GM12878 (cell line): ENCODE measurements around the gene DIAPH1. TPM values are rescaled to one million over a fixed set of nuclear protein-coding genes. Genes with fewer than 3 reads are reported as not detected.

ENCODE experiments used
- ESRRA ChIP-seq: IDR thresholded peaks from 2 replicates; pipeline ENCODE4 v1.6.1; 2012; ENCODE audit warnings: mild to moderate bottlenecking, low read length, improper control_type of control experiment
- PBX3 ChIP-seq: IDR thresholded peaks from 2 replicates; pipeline ENCODE4 v1.6.1; 2011; ENCODE audit warnings: mild to moderate bottlenecking, low read depth, low read length, moderate library complexity; ENCODE audit not compliant: insufficient replicate concordance
- RAD21 ChIP-seq: IDR thresholded peaks from 2 replicates; pipeline ENCODE4 v1.6.1; 2011; ENCODE audit warnings: mild to moderate bottlenecking, low read depth, low read length, moderate library complexity; ENCODE audit not compliant: insufficient read depth
- SIX5 ChIP-seq: IDR thresholded peaks from 2 replicates; pipeline ENCODE4 v1.6.1; 2011; ENCODE audit warnings: mild to moderate bottlenecking, low read depth, low read length, moderate library complexity; ENCODE audit not compliant: severe bottlenecking
- SUZ12 ChIP-seq: fragments of 200-600 bp; sonication (generic); IDR thresholded peaks from one replicate; pipeline ENCODE4 v1.6.1; 2018; ENCODE audit warnings: antibody characterized with exemption, mild to moderate bottlenecking; ENCODE audit not compliant: unreplicated experiment
- TARDBP ChIP-seq: IDR thresholded peaks from 2 replicates; pipeline ENCODE4 v1.6.1; 2016; ENCODE audit warnings: borderline replicate concordance
- ZNF207 ChIP-seq: fragments of 450-650 bp; IDR thresholded peaks from 2 replicates; pipeline ENCODE4 v1.6.1; 2014; ENCODE audit warnings: antibody characterized with exemption, mild to moderate bottlenecking, borderline replicate concordance
- ZNF687 ChIP-seq: fragments of 450-650 bp; IDR thresholded peaks from 2 replicates; pipeline ENCODE4 v1.6.1; 2017; ENCODE audit warnings: mild to moderate bottlenecking, moderate library complexity
- polyA plus RNA-seq, 11 experiments: library from polyadenylated mRNA; depleted of rRNA in 4 of 11; unstranded in 6 of 11; stranded (reverse) in 5 of 11; fragments of >200 nt; fragmentation: Nextera tagmentation in 4 of 11; fragmentation: Illumina TruSeq in 1 of 11; extraction: Ambion mirVana in 4 of 11; extraction: Trizol in 1 of 11; gene quantifications; 1 replicate in 1 of 11; 2 replicates in 10 of 11; pipeline versions ENCODE4 v1.2.1 to v1.2.3, GENCODE V29; 2011 to 2016; ENCODE audit warnings: inconsistent platforms in 2 of 11, missing spikeins in 2 of 11, low read depth in 1 of 11
- total RNA-seq, 4 experiments: library from RNA; depleted of rRNA in 3 of 4; stranded (reverse); fragments of >200 nt in 3 of 4; fragmentation: Illumina TruSeq in 1 of 4; extraction: Trizol in 1 of 4; gene quantifications; 2 replicates each; pipeline versions ENCODE4 v1.2.1 to v1.2.3, GENCODE V29; 2013 to 2021

The DIAPH1 gene
- total and polyA plus RNA-seq, 10 of the 15 experiments (the other 5 are each of a cell fraction or from before 2014, with no cell fraction given) = 37.8 to 168 (median 59.0) TPM

- TF ChIP-seq RAD21 (peak; percentile 80), SUZ12 (no peak), ZNF687 (0 out of 2 replicates have a peak, but pooled peaks have one; percentile 29), PBX3 (peak; percentile 49), ESRRA (no peak), TARDBP (0 out of 2 replicates have a peak, but pooled peaks have one; percentile 78), SIX5 (peak; percentile 69), ZNF207 (peak; percentile 97)
These were observed at the start of gene DIAPH1 (continued) for GRCh38 chr5:141618804-141619554.
